Measurements from ENCODE around the gene KRTAP19-7.

GRCh38 chr21:30563630-30564029 lies 2.5 kb upstream of the KRTAP19-7 start:
- TF ChIP-seq CTCF (IDR thresholded peaks at IDR 0.05) (no peak), POLR2A (IDR thresholded peaks at IDR 0.05; ENCODE audit: low read depth) (no peak), POLR2AphosphoS5 (IDR thresholded peaks at IDR 0.05) (no peak), EP300 (IDR thresholded peaks at IDR 0.05) (no peak)
